HEK293T (cell line): ENCODE results near the gene PJVK.

ENCODE experiments used
- ARNT ChIP-seq: fragments of 450-650 bp; IDR thresholded peaks from 2 replicates; pipeline ENCODE4 v1.6.1; 2017; ENCODE audit warnings: mild to moderate bottlenecking
- BHLHE40 ChIP-seq: fragments of 450-650 bp; IDR thresholded peaks from 2 replicates; pipeline ENCODE4 v1.6.1; 2016; ENCODE audit warnings: mild to moderate bottlenecking, moderate library complexity, borderline replicate concordance
- CTBP1 ChIP-seq: fragments of 450-650 bp; IDR thresholded peaks from 2 replicates; pipeline ENCODE4 v1.6.1; 2016; ENCODE audit warnings: borderline replicate concordance
- ELF4 ChIP-seq: fragments of 450-650 bp; IDR thresholded peaks from 2 replicates; pipeline ENCODE4 v1.6.1; 2017; ENCODE audit warnings: antibody characterized with exemption
- FOXA1 ChIP-seq: fragments of 450-650 bp; IDR thresholded peaks from 2 replicates; pipeline ENCODE4 v1.6.1; 2016; ENCODE audit warnings: mild to moderate bottlenecking
- FOXK2 ChIP-seq: fragments of 450-650 bp; IDR thresholded peaks from 2 replicates; pipeline ENCODE4 v1.6.1; 2016; ENCODE audit warnings: mild to moderate bottlenecking
- FOXM1 ChIP-seq: fragments of 450-650 bp; IDR thresholded peaks from 2 replicates; pipeline ENCODE4 v1.6.1; 2017; ENCODE audit warnings: mild to moderate bottlenecking, borderline replicate concordance
- HDGF ChIP-seq: fragments of 450-650 bp; IDR thresholded peaks from 2 replicates; pipeline ENCODE4 v1.6.1; 2017; ENCODE audit warnings: antibody characterized with exemption, borderline replicate concordance
- L3MBTL2 ChIP-seq: fragments of 450-650 bp; conservative IDR thresholded peaks from 2 replicates; pipeline ENCODE4 v1.6.1; 2016; ENCODE audit warnings: mild to moderate bottlenecking
- LEF1 ChIP-seq: fragments of 450-650 bp; IDR thresholded peaks from 2 replicates; pipeline ENCODE4 v1.6.1; 2017; ENCODE audit warnings: mild to moderate bottlenecking, borderline replicate concordance
- SP1 ChIP-seq: fragments of 450-650 bp; IDR thresholded peaks from 2 replicates; pipeline ENCODE4 v1.6.1; 2017
- SUZ12 ChIP-seq: fragments of 450-650 bp; IDR thresholded peaks from 2 replicates; pipeline ENCODE4 v1.6.1; 2016; ENCODE audit warnings: mild to moderate bottlenecking
- TARDBP ChIP-seq: fragments of 450-650 bp; IDR thresholded peaks from 2 replicates; pipeline ENCODE4 v1.6.1; 2016
- TF ChIP-seq, protein P1 (sequence below): fragments of 450-650 bp; IDR thresholded peaks from 2 replicates; pipeline ENCODE4 v1.6.1; 2016

DNA sequence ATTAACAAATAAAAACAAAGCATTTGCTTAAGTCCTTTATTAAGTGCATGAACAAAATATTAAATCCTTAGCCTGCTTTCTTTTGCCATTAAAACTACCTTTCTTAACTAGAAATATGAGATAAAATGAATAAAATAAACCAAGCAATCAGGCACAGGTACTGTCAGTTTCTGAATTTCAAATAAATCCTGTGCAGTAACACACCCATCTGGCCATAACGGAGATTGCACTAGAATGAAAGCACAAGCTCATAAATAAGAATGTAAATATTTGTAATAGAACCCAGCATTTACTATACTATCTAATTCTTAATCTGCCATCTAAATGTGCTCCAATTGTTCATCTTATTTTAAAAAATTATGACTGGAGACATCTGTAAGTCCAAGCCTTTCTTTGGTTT, 32.1 kb upstream of the PJVK start:
- TF ChIP-seq ELF4 = no peak
- TF ChIP-seq CTBP1 = no peak
- no peak for TF ChIP-seq FOXM1
- no peak for TF ChIP-seq ARNT
- TF ChIP-seq FOXA1 = no peak
- no peak for TF ChIP-seq BHLHE40
- no peak for TF ChIP-seq SP1
- no peak for TF ChIP-seq L3MBTL2
- no peak for TF ChIP-seq TARDBP
- TF ChIP-seq HDGF = no peak
- TF ChIP-seq SUZ12 = no peak
- TF ChIP-seq FOXK2 = no peak
- TF ChIP-seq LEF1 = no peak
- TF ChIP-seq, protein P1, sequence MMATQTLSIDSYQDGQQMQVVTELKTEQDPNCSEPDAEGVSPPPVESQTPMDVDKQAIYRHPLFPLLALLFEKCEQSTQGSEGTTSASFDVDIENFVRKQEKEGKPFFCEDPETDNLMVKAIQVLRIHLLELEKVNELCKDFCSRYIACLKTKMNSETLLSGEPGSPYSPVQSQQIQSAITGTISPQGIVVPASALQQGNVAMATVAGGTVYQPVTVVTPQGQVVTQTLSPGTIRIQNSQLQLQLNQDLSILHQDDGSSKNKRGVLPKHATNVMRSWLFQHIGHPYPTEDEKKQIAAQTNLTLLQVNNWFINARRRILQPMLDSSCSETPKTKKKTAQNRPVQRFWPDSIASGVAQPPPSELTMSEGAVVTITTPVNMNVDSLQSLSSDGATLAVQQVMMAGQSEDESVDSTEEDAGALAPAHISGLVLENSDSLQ = no peak
